H9 (cell line): ENCODE measurements around the gene AQP12A. TPM values are rescaled to one million over a fixed set of nuclear protein-coding genes. Genes with fewer than 3 reads are reported as not detected.

ENCODE experiments used
- DNase-seq: peaks from one replicate; pipeline ENCODE4 v3.0.0-alpha.2; 2017
- H2AFZ ChIP-seq: one replicate; pipeline ENCODE4 v1.6.1; 2013; ENCODE audit warnings: mild to moderate bottlenecking, low read length, control low read depth, moderate library complexity
- H2AK5ac ChIP-seq: 2 replicates; pipeline ENCODE4 v1.6.1; 2013; ENCODE audit warnings: low read length, control low read depth, mixed read lengths; ENCODE audit not compliant: insufficient read length
- H2BK120ac ChIP-seq: one replicate; pipeline ENCODE4 v1.6.1; 2013; ENCODE audit warnings: low read depth, mild to moderate bottlenecking, low read length, control low read depth, inconsistent platforms; ENCODE audit not compliant: poor library complexity, severe bottlenecking
- H2BK12ac ChIP-seq: 2 replicates; pipeline ENCODE4 v1.6.1; 2013; ENCODE audit warnings: low read length, control low read depth, mixed read lengths, low read depth; ENCODE audit not compliant: insufficient read length
- H2BK15ac ChIP-seq: 2 replicates; pipeline ENCODE4 v1.6.1; 2013; ENCODE audit warnings: low read depth, low read length, control low read depth
- H2BK20ac ChIP-seq: one replicate; pipeline ENCODE4 v1.6.1; 2013; ENCODE audit warnings: low read depth, mild to moderate bottlenecking, low read length, control low read depth, inconsistent platforms; ENCODE audit not compliant: poor library complexity, severe bottlenecking
- H2BK5ac ChIP-seq: 2 replicates; pipeline ENCODE4 v1.6.1; 2013; ENCODE audit warnings: low read length, control low read depth, mixed read lengths; ENCODE audit not compliant: insufficient read length
- H3K14ac ChIP-seq: 2 replicates; pipeline ENCODE4 v1.6.1; 2013; ENCODE audit warnings: low read length, control low read depth; ENCODE audit not compliant: insufficient read depth
- H3K18ac ChIP-seq: 2 replicates; pipeline ENCODE4 v1.6.1; 2013; ENCODE audit warnings: low read depth, mild to moderate bottlenecking, mixed read lengths, low read length, control low read depth; ENCODE audit not compliant: insufficient read length
- H3K23ac ChIP-seq: 2 replicates; pipeline ENCODE4 v1.6.1; 2013; ENCODE audit warnings: low read length, control low read depth, mixed read lengths, low read depth; ENCODE audit not compliant: insufficient read length
- H3K23me2 ChIP-seq: 2 replicates; pipeline ENCODE4 v1.6.1; 2013; ENCODE audit warnings: low read depth, mild to moderate bottlenecking, mixed read lengths, low read length, control low read depth; ENCODE audit not compliant: insufficient read length, poor library complexity, severe bottlenecking
- H3K27ac ChIP-seq: 2 replicates; pipeline ENCODE4 v1.5.1; 2013; ENCODE audit warnings: low read length, control low read depth, mixed read lengths, low read depth; ENCODE audit not compliant: insufficient read length
- H3K27me3 ChIP-seq: 2 replicates; pipeline ENCODE4 v1.6.1; 2013; ENCODE audit warnings: low read length, control low read depth, inconsistent platforms; ENCODE audit not compliant: insufficient read depth
- H3K4ac ChIP-seq: 2 replicates; pipeline ENCODE4 v1.6.1; 2013; ENCODE audit warnings: low read depth, mild to moderate bottlenecking, control low read depth, inconsistent platforms, low read length, moderate library complexity
- H3K4me1 ChIP-seq: 2 replicates; pipeline ENCODE4 v1.6.1; 2013; ENCODE audit warnings: low read length, control low read depth, inconsistent platforms; ENCODE audit not compliant: insufficient read depth
- H3K4me2 ChIP-seq: 2 replicates; pipeline ENCODE4 v1.6.1; 2013; ENCODE audit warnings: low read length, control low read depth, mixed read lengths; ENCODE audit not compliant: insufficient read length, insufficient read depth
- H3K56ac ChIP-seq: 2 replicates; pipeline ENCODE4 v1.6.1; 2013; ENCODE audit warnings: low read depth, mild to moderate bottlenecking, mixed read lengths, low read length, control low read depth; ENCODE audit not compliant: insufficient read length
- H3K79me1 ChIP-seq: 2 replicates; pipeline ENCODE4 v1.6.1; 2013; ENCODE audit warnings: low read depth, mild to moderate bottlenecking, moderate library complexity, low read length, control low read depth, inconsistent platforms; ENCODE audit not compliant: insufficient read depth, poor library complexity, severe bottlenecking
- H3K79me2 ChIP-seq: 2 replicates; pipeline ENCODE4 v1.6.1; 2013; ENCODE audit warnings: low read length, control low read depth, inconsistent platforms; ENCODE audit not compliant: insufficient read depth
- H3K9ac ChIP-seq: 2 replicates; pipeline ENCODE4 v1.6.1; 2013; ENCODE audit warnings: low read length, control low read depth, mixed read lengths; ENCODE audit not compliant: insufficient read length; ENCODE audit errors: extremely low read depth
- H3K9me3 ChIP-seq: one replicate; pipeline ENCODE4 v1.6.1; 2013; ENCODE audit warnings: low read depth, low read length, inconsistent platforms; ENCODE audit not compliant: control insufficient read depth
- H3T11ph ChIP-seq: one replicate; pipeline ENCODE4 v1.6.1; 2013; ENCODE audit warnings: mild to moderate bottlenecking, low read length, control low read depth, inconsistent platforms
- H4K20me1 ChIP-seq: one replicate; pipeline ENCODE4 v1.6.1; 2013; ENCODE audit not compliant: control insufficient read depth, insufficient read length, insufficient read depth
- H4K5ac ChIP-seq: 2 replicates; pipeline ENCODE4 v1.6.1; 2013; ENCODE audit warnings: low read depth, mild to moderate bottlenecking, mixed read lengths, low read length, control low read depth; ENCODE audit not compliant: insufficient read length
- H4K8ac ChIP-seq: replicated peaks from 2 replicates; pipeline ENCODE4 v1.6.1; 2013; ENCODE audit warnings: low read length, control low read depth, mixed read lengths, low read depth; ENCODE audit not compliant: insufficient read length
- H4K91ac ChIP-seq: 2 replicates; pipeline ENCODE4 v1.6.1; 2013; ENCODE audit warnings: low read depth, mild to moderate bottlenecking, moderate library complexity, mixed read lengths, low read length, control low read depth; ENCODE audit not compliant: insufficient read length
- H3K27ac Mint-ChIP-seq, 3 experiments: 2 replicates in 2 of 3; 3 replicates in 1 of 3; pipeline ENCODE4 v1.8.0; 2020 to 2021; ENCODE audit warnings: mixed read lengths in 3 of 3, mild to moderate bottlenecking in 1 of 3, moderate library complexity in 1 of 3
- H3K27me3 Mint-ChIP-seq: 2 replicates; pipeline ENCODE4 v1.8.0; 2021; ENCODE audit warnings: low read depth, mild to moderate bottlenecking, moderate library complexity, mixed read lengths
- H3K36me3 Mint-ChIP-seq, 3 experiments: 2 replicates in 2 of 3; 3 replicates in 1 of 3; pipeline ENCODE4 v1.8.0; 2020 to 2021; ENCODE audit warnings: low read depth in 3 of 3, mixed read lengths in 3 of 3; ENCODE audit not compliant: insufficient read depth in 1 of 3
- H3K4me1 Mint-ChIP-seq, 2 experiments: 2 replicates each; pipeline ENCODE4 v1.8.0; 2020; ENCODE audit warnings: mixed read lengths in 2 of 2
- H3K4me3 Mint-ChIP-seq, 2 experiments: 2 replicates in 1 of 2; 3 replicates in 1 of 2; pipeline ENCODE4 v1.8.0; 2020 to 2021; ENCODE audit warnings: mild to moderate bottlenecking in 2 of 2, mixed read lengths in 2 of 2, moderate library complexity in 1 of 2
- H3K9me3 Mint-ChIP-seq, 2 experiments: 2 replicates in 1 of 2; 3 replicates in 1 of 2; pipeline ENCODE4 v1.8.0; 2020; ENCODE audit warnings: mild to moderate bottlenecking in 2 of 2, mixed read lengths in 2 of 2, moderate library complexity in 1 of 2
- CTCF ChIP-seq: fragments of 200-600 bp; sonication (generic); conservative IDR thresholded peaks from 3 replicates; pipeline ENCODE4 v1.8.0; 2021; ENCODE audit warnings: antibody characterized with exemption, mild to moderate bottlenecking
- WGBS: extraction: QIAGEN DNeasy Blood & Tissue Kit; methylation state at CpG from one replicate; pipeline ENCODE4 v1.1.7; 2013; ENCODE audit warnings: missing lambda C conversion rate, low lambda C conversion rate, mixed read lengths; ENCODE audit not compliant: insufficient read length; ENCODE audit errors: extremely low coverage; 5-methylcytosine and 5-hydroxymethylcytosine counted together
- total RNA-seq: library from RNA; stranded (reverse); gene quantifications from 2 replicates; pipeline ENCODE4 v1.2.1, GENCODE V29; 2021

AQP12A gene
- total RNA-seq, 1 experiment from 2014 or later = not detected

DNA sequence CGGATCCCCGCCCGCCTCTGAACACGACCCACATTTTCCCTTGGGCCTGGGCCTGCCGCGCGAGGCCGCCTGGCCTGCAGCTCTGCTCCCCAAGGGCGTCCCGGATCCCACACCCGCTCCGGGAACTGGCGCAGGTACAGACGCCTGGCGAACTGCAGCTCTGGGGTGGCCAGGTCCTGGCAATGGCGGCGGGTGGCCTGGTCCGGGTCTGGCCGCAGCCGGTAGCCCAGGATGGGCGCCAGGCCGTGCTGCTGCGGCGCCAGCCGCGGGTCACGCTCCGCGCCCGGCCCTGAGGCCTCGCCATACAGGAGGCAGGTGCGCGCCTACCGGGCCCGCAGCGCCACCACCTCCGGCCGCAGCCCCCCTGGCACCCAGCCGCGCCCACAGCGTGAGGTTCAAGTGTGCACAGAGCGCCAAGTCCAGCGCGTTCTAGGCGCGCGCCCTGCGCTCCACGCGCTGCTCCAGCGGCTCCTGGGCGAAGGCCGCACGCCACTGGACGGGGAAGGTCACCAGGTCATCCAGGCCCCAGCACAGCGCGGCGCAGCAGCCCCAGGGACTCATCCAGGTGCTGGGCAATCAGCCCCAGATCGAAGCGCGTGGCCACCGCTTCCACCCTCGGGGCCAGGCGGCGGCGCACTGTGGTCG, 9.5 kb downstream of the AQP12A start:
- Histone ChIP-seq H2BK120ac (no peak overlapping the region), H4K91ac (no peak overlapping the region), H3K79me1 (no peaks in the 10 kb centered on the region), H3K18ac (no peak overlapping the region), H3K23me2 (no peaks in the 10 kb centered on the region), H2BK12ac (no peak overlapping the region), H4K20me1 (no peaks in the 10 kb centered on the region), H4K5ac (no peak overlapping the region), H3K27ac (no peak overlapping the region), H3K4me1 (no peaks in the 10 kb centered on the region), H3K9me3 (no peaks in the 10 kb centered on the region), H2BK5ac (no peak overlapping the region), H3K27me3 (no peaks in the 10 kb centered on the region), H3K9ac (no peak overlapping the region), H2AFZ (no peak overlapping the region), H2BK20ac (no peak overlapping the region), H3K4ac (no peak overlapping the region), H3K14ac (no peak overlapping the region), H2AK5ac (no peak overlapping the region), H4K8ac (no peak overlapping the region), H3K56ac (no peak overlapping the region), H2BK15ac (no peak overlapping the region), H3K79me2 (no peaks in the 10 kb centered on the region), H3K4me2 (no peak overlapping the region), H3T11ph (no peak overlapping the region), H3K23ac (no peak overlapping the region)
- no peaks in the 10 kb centered on the region for H3K36me3 Mint-ChIP-seq
- peaks cover 8% of the 10 kb centered on the region for H3K27me3 Mint-ChIP-seq
- no peak overlapping the region for H3K4me3 Mint-ChIP-seq
- no peaks in the 10 kb centered on the region; a peak in 1 of 4 replicates for H3K4me1 Mint-ChIP-seq
- H3K9me3 Mint-ChIP-seq = no peaks in the 10 kb centered on the region
- no CpG with 5 or more reads among the region's 67 CpGs for WGBS
- TF ChIP-seq CTCF = no peak
- no peak for DNase-seq
- no peak overlapping the region for H3K27ac Mint-ChIP-seq
